ENCODE data around the gene SRPRA. TPM values are rescaled to one million over a fixed set of nuclear protein-coding genes. Genes with fewer than 3 reads are reported as not detected.

SRPRA gene
- polyA plus RNA-seq, 1 donor (not counting 4 experiments of a cell fraction or from before 2014, with no cell fraction given) = 56.0 TPM

DNA sequence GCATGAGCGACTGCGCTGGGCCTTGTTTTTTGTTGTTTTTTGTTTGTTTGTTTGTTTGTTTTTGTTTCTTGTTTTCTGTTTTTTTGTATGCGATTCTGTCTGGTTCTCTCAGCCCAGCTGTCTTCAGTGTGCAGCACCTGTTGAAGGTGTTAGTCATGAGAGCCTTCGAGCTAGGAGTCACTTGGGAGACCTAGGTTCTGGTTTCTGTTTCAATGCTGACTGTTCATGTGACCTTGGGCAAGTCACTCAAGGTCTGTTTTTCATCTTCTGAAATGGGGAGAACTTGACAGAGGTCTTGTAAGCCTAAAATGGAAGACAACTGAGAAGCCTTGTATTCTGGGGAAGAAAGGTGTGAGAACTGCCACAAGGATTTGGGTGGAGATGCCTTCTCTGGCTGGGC is 37.0 kb upstream of the SRPRA start:
- Histone ChIP-seq H3K9ac (ENCODE audit: control insufficient read depth, extremely low read depth, insufficient read depth, low read length) (no peak overlapping the region), H3K27me3 (ENCODE audit: control insufficient read depth, extremely low read depth, insufficient read depth, low read length) (no peaks in the 10 kb centered on the region), H2AFZ (ENCODE audit: control insufficient read depth, low read length) (no peak overlapping the region), H3K36me3 (ENCODE audit: control insufficient read depth in 2 of 2, extremely low read depth in 1 of 2, insufficient read depth in 2 of 2, low read length in 2 of 2) (no peaks in the 10 kb centered on the region), H3K4me2 (ENCODE audit: control insufficient read depth, extremely low read depth, insufficient read depth, low read depth, low read length) (no peak overlapping the region), H3K4me3 (ENCODE audit: control insufficient read depth in 2 of 3, extremely low read depth in 1 of 3, insufficient read depth in 2 of 3, low read depth in 1 of 3, low read length in 3 of 3) (no peak overlapping the region), H3K9me3 (ENCODE audit: control insufficient read depth, low read depth, low read length) (no peaks in the 10 kb centered on the region), H4K20me1 (ENCODE audit: control insufficient read depth, extremely low read depth, insufficient read depth, low read length) (no peaks in the 10 kb centered on the region), H3K4me1 (ENCODE audit: control insufficient read depth, extremely low read depth, insufficient read depth, low read length) (peaks cover 25% of the 10 kb centered on the region), H3K79me2 (ENCODE audit: control insufficient read depth, insufficient read depth, low read length) (peaks cover 18% of the 10 kb centered on the region), H3K9me1 (ENCODE audit: control insufficient read depth, extremely low read depth, insufficient read depth, low read length) (no peaks in the 10 kb centered on the region), H3K27ac (ENCODE audit: control insufficient read depth, insufficient read depth, low read length) (no peak overlapping the region)
- TF ChIP-seq EZH2 (IDR thresholded peaks at IDR 0.05; ENCODE audit: low read length) = no peak
- TF ChIP-seq, protein P1, sequence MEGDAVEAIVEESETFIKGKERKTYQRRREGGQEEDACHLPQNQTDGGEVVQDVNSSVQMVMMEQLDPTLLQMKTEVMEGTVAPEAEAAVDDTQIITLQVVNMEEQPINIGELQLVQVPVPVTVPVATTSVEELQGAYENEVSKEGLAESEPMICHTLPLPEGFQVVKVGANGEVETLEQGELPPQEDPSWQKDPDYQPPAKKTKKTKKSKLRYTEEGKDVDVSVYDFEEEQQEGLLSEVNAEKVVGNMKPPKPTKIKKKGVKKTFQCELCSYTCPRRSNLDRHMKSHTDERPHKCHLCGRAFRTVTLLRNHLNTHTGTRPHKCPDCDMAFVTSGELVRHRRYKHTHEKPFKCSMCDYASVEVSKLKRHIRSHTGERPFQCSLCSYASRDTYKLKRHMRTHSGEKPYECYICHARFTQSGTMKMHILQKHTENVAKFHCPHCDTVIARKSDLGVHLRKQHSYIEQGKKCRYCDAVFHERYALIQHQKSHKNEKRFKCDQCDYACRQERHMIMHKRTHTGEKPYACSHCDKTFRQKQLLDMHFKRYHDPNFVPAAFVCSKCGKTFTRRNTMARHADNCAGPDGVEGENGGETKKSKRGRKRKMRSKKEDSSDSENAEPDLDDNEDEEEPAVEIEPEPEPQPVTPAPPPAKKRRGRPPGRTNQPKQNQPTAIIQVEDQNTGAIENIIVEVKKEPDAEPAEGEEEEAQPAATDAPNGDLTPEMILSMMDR (optimal IDR thresholded peaks at IDR 0.05 in 1 of 3, IDR thresholded peaks at IDR 0.05 in 1 of 3, conservative IDR thresholded peaks at IDR 0.05 in 1 of 3; ENCODE audit: extremely low read depth in 1 of 3, insufficient read depth in 2 of 3, low read length in 3 of 3) = no peak
- FAIRE-seq = no peak
- no peak for DNase-seq (ENCODE audit: low read depth, low spot score)
- dilution Hi-C loops (cut with MboI; ENCODE audit: extremely low pct_ligation_motif_present, low sequenced_read_pairs) = no loop called here

DNA sequence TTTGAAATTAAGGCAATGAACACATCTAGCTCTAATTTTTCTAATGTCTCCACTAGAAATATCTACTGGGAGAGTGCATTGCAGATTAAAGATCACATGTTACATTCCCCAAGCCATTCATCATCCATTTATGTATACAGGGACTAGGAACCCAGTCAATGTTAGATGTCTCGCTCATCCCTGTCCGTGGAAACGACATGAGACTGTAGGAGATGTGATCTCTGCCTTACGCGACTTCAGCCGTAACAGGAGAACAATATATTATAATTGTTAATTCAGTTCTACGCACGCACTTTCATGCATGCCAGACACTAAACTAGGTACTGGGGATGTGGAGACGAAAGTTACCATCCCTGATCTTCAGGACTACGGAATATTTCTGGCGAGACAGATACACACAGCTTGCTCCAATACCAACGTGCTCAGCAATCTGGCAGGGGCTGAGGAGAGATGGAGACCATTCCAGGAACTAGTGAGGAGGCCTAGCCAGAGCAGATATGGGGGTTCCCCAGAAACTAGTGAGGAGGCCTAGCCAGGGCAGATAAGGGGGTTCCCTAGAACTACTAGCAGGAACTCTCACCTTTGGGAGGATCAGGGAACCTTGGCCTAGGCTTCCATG is 35.9 kb upstream of the SRPRA start:
- TF ChIP-seq, protein P1 (optimal IDR thresholded peaks at IDR 0.05 in 1 of 3, IDR thresholded peaks at IDR 0.05 in 1 of 3, conservative IDR thresholded peaks at IDR 0.05 in 1 of 3; ENCODE audit: extremely low read depth in 1 of 3, insufficient read depth in 2 of 3, low read length in 3 of 3) = no peak
- TF ChIP-seq EZH2 (IDR thresholded peaks at IDR 0.05; ENCODE audit: low read length) = no peak
- Histone ChIP-seq H2AFZ (ENCODE audit: control insufficient read depth, low read length) (peak overlapping the region; percentile 99), H3K79me2 (ENCODE audit: control insufficient read depth, insufficient read depth, low read length) (peaks cover 18% of the 10 kb centered on the region), H3K9ac (ENCODE audit: control insufficient read depth, extremely low read depth, insufficient read depth, low read length) (peak overlapping the region; percentile 90), H3K4me1 (ENCODE audit: control insufficient read depth, extremely low read depth, insufficient read depth, low read length) (peaks cover 22% of the 10 kb centered on the region), H3K9me3 (ENCODE audit: control insufficient read depth, low read depth, low read length) (no peaks in the 10 kb centered on the region), H3K36me3 (ENCODE audit: control insufficient read depth in 2 of 2, extremely low read depth in 1 of 2, insufficient read depth in 2 of 2, low read length in 2 of 2) (no peaks in the 10 kb centered on the region), H3K27me3 (ENCODE audit: control insufficient read depth, extremely low read depth, insufficient read depth, low read length) (no peaks in the 10 kb centered on the region), H3K27ac (ENCODE audit: control insufficient read depth, insufficient read depth, low read length) (peak overlapping the region; percentile 85), H3K4me3 (ENCODE audit: control insufficient read depth in 2 of 3, extremely low read depth in 1 of 3, insufficient read depth in 2 of 3, low read depth in 1 of 3, low read length in 3 of 3) (peak overlapping the region; percentile 81 to 85 (median 84)), H4K20me1 (ENCODE audit: control insufficient read depth, extremely low read depth, insufficient read depth, low read length) (no peaks in the 10 kb centered on the region), H3K9me1 (ENCODE audit: control insufficient read depth, extremely low read depth, insufficient read depth, low read length) (no peaks in the 10 kb centered on the region), H3K4me2 (ENCODE audit: control insufficient read depth, extremely low read depth, insufficient read depth, low read depth, low read length) (peak overlapping the region; percentile 89)
- DNase-seq (ENCODE audit: low read depth, low spot score) (no peak), FAIRE-seq (no peak)
- dilution Hi-C loops (cut with MboI; ENCODE audit: extremely low pct_ligation_motif_present, low sequenced_read_pairs) = no loop called here

All from keratinocyte (primary cell).